Ovary (tissue), 3 donors: ENCODE results near the gene HS6ST3.

Source experiments
- POLR2A ChIP-seq: fragments of 450-650 bp; IDR thresholded peaks from one replicate; pipeline ENCODE4 v1.6.1; 2017; ENCODE audit warnings: antibody characterized with exemption, mild to moderate bottlenecking, moderate library complexity
- TF ChIP-seq, protein P1 (sequence below), 3 donors: fragments of 450-650 bp in 2 of 3; fragments of 200-600 bp in 1 of 3; IDR thresholded peaks; one replicate each; pipeline versions ENCODE4 v1.5.1 to v1.8.0; 2016 to 2022; ENCODE audit warnings: antibody characterized with exemption in 3 of 3, mild to moderate bottlenecking in 1 of 3
- donor health status: DM: no; HTN: no; CAD: no.

DNA sequence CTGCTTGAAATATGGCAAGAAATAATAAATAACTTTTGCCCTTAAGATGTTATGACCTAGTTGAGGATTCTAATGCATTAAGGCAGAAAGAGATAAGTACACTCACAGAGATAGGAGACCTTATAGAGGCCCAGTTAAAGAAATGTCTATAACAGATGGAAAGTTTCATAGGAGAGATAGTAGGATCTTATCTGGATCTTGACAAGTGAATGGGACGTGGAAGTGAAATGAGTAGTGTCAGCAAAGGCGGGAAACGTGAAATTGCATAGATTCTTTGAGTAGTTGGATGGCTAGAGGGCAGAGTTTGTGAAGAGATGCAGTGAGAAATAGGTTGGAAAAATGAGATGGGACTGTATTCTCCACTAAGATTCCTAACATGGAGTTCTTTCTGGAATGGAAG, 71.2 kb downstream of the HS6ST3 start:
- TF ChIP-seq, protein P1, sequence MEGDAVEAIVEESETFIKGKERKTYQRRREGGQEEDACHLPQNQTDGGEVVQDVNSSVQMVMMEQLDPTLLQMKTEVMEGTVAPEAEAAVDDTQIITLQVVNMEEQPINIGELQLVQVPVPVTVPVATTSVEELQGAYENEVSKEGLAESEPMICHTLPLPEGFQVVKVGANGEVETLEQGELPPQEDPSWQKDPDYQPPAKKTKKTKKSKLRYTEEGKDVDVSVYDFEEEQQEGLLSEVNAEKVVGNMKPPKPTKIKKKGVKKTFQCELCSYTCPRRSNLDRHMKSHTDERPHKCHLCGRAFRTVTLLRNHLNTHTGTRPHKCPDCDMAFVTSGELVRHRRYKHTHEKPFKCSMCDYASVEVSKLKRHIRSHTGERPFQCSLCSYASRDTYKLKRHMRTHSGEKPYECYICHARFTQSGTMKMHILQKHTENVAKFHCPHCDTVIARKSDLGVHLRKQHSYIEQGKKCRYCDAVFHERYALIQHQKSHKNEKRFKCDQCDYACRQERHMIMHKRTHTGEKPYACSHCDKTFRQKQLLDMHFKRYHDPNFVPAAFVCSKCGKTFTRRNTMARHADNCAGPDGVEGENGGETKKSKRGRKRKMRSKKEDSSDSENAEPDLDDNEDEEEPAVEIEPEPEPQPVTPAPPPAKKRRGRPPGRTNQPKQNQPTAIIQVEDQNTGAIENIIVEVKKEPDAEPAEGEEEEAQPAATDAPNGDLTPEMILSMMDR (IDR thresholded peaks at IDR 0.05), result no peak
- TF ChIP-seq POLR2A, result no peak
